HG03097 (cell line): Measurements from ENCODE around the gene CNGA2.

Experiments used
- ATAC-seq: cut with Tn5 transposase; IDR thresholded peaks from one replicate; pipeline ENCODE4 v1.9.1; 2021; ENCODE audit not compliant: unreplicated experiment, low FRiP score

The CNGA2 gene

DNA sequence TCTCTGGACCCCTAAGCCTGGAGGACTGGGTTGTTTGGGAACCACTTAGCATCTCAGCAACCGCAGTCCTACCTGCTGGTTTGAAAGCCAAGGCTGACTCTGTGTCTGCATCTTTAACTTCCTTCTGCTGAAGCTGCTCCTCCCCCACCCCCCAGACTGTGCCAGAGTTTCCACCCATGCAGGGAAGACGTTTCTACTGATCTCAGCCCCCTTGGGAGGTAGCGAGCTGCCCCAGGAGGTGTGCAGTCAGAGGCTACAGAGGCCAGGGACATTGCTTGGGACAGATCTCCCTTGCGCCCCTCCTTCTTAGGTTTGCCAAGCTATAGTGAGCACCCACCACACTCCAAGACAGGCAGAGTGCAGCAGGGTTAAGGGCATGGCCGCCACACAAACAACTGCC is 23.4 kb upstream of the CNGA2 start:
- ATAC-seq, result no peak

DNA sequence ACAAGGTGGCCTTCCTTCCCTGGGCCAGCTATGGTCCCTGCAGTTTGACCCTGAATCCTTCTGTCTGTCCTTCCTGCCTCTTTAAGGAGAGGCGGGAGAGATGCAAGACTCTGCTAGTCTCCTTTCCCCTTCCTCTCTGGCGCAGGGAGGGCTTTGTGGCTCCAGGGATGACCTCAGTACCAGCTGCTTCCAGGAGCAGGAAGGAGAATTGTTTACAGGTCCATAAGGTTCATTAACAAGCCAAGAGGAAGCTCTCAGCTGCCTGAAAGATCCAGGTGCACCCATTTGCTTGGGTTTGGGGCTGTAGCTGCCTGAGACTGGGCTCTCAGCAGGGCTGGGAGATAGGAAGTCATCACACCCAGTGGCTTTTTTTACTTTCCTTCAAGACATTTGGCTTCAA is 22.8 kb upstream of the CNGA2 start:
- ATAC-seq, result no peak

DNA sequence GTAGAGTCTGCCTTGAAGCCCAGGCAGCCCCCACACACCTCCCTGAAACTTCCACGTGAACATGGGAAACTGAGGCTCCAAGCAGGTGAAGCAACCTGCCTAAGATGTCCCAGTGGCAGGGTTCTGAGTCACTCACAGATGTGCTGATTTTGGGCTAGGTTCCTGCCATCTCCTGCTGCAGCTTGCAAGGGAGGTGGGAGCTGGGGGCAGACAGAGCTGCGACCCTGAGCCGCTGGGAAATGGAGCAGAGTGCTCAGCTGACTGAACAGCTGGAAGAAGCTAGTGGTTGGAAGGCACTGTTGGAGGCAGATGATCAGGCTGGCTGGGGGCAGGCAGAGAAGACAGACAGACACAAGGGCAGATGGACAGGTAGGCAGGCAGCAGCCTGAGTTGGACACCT is 22.3 kb upstream of the CNGA2 start:
- no peak for ATAC-seq

GRCh38 chrX:151713849-151714248 is 20.7 kb upstream of the CNGA2 start:
- no peak for ATAC-seq

DNA sequence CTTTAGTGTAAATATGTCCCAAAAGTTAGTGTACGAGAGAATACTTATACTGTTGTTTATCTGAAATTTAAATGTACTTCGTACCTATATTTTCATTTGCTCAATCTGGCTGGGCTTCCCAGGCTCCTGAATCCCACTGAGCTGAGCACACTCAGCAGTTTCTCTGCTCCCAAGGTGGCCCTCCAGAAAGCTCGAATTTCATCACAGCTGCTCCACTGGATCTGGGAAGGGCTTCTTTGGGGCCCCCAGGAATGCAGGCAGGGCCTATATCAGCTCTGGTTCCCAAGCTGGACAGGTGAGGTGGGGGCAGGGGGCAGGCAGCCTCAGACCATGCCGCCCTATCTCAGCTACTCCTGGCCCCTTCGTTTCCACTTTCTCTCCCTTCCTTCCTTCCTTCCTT is 20.2 kb upstream of the CNGA2 start:
- no peak for ATAC-seq

DNA sequence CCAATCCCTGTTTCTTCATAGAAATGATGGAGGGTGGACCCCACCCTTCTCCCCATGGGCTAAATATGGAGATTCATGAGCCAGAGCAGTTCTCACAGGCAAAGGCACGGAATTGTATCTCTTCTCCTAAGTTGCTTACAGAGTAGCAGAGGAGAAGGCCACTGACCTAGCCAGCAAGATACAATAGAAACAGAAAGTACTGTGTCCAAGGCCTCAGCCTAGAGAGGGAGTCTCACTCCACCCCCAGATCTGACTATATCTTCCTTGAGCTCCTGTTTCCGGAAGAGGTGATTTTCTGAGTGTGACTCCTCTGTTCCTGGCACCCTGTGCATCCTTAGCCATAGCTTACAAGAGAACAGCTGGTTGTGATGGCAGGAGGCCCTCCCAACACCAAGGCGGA is 18.8 kb upstream of the CNGA2 start, which contains the start of gene FATE1:
Gene FATE1 (plus strand): TSS at position 284 of the 400 bp plus-strand sequence. CDS start 85 bp downstream, at position 369.
- ATAC-seq, result no peak

- no peak for ATAC-seq
These were observed 12.2 kb upstream of the CNGA2 start for GRCh38 chrX:151722241-151722846.

DNA sequence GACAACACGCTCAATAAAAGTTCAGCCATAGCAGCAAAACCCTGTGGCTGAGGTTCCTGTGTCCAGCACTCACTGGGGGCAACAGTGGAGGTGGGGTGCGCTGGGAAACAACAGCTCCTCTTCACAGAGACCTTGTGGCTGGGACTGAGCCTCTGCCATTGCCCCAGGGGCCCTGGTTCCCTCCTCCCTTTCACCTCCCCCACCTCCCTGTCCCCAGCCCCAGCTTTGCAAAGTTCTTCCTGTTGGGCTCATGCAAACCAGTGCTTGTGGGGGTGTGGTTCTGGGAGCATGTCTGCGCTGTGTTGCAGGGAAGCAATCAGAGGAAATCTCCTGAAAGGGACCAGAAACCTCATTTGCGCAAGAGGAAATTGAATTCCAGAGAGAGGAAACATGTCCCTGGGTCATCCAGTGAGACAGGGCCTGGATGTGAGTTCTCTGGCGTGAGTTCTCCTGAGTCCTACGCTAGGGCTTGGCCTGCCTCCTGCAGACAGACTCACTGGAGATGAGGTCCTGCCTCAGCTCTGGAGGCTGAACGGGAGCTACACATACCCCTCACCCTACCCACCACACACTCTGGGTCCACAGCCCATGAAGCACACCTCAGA is 11.3 kb upstream of the CNGA2 start:
- ATAC-seq, result no peak

GRCh38 chrX:151724563-151725337 is 9.8 kb upstream of the CNGA2 start:
- ATAC-seq, result no peak

DNA sequence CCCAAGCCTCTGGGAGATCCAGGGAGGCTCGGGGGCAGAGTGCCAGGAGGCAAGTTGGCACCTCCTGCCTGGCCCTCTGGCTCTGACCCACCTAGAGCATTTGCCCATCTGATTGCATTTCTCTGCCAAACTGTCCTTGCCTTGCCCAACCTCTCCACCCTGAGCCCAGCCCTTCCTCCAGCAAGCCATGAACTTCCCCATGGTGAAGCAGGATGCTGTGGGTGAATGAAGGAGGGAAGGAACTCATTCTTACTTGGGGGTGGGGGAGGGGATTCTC is 9.3 kb upstream of the CNGA2 start:
- ATAC-seq, result no peak

DNA sequence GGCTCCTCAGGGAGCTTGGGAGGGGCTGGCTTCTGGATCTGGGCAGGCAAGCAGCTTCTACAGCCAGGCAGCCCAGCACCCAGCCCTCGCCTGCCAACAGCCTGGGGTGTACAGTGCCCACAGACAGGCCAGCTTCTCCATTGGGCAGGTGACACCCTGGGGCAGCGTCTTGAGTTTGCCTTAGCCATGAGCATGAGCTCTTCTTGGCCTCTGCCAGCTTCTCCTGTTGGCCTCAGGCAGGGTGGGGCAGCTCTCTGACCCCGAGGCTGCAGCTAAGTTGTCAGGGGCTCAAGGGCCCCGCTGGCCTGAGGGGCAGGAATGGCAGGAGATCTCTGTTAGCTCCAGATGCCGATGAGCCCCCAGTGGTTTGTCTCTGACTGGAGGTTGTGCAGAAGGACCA is 7.8 kb upstream of the CNGA2 start:
- no peak for ATAC-seq

GRCh38 chrX:151727346-151727745 is 7.2 kb upstream of the CNGA2 start:
- ATAC-seq, result no peak

- ATAC-seq, result no peak
These were observed 5.4 kb upstream of the CNGA2 start for GRCh38 chrX:151729056-151729725.

DNA sequence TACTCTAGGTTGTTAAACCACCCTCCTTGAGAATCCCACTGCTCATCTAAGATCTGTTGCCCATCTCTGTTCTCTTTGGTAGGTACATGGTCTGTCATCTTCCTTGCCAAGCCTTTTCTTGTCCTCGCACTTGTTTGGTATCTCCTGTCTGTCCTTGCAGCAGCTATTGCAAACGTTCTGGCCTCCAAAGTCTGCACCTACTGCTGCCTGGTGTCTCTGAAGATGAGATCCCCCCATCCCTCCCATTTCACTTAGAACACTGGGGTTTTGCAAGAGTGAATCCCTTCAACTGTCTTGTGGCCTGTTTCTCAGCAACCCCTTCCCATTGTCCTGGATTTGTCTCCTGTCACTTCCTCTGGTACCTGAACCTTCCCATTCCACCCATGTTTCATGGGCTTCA is 673 bp downstream of the CNGA2 start:
- no peak for ATAC-seq

- ATAC-seq, result no peak
These were observed 2.1 kb downstream of the CNGA2 start for GRCh38 chrX:151736685-151737084.

DNA sequence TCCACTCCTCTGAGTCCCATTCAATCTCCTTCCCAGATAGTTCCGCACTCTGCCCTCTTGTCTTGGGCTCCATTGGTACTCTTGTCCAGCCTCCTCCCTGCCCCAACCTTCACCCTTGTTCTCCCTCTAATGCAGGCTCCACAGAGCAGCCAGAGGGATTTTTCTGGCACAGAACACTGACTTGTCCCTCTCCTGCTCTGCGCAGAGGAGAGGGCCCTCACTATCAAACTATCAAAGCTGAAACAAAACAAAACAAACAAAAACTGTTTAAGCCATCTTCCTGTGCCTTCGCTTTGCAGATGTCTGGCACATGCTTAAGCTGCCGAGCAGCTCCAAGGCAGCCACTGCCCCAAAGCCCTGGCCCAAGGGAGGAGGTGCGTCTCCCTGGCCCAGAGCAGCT is 2.9 kb downstream of the CNGA2 start:
- no peak for ATAC-seq

GRCh38 chrX:151738751-151739150 is 4.2 kb downstream of the CNGA2 start:
- no peak for ATAC-seq

- no peak for ATAC-seq
These were observed 7.1 kb downstream of the CNGA2 start for GRCh38 chrX:151741606-151742005.

GRCh38 chrX:151742311-151742710 is 7.8 kb downstream of the CNGA2 start:
- no peak for ATAC-seq

GRCh38 chrX:151743651-151744470 is 9.3 kb downstream of the CNGA2 start:
- ATAC-seq, result no peak

- no peak for ATAC-seq
These were observed 11.1 kb downstream of the CNGA2 start for GRCh38 chrX:151745651-151746050.
